ENCODE data around the gene CDK11A. TPM values are rescaled to one million over a fixed set of nuclear protein-coding genes. Genes with fewer than 3 reads are reported as not detected.

Gene CDK11A
- total RNA-seq, 4 donors from 2014 or later, result 25.0 to 77.7 (median 39.0) TPM

DNA sequence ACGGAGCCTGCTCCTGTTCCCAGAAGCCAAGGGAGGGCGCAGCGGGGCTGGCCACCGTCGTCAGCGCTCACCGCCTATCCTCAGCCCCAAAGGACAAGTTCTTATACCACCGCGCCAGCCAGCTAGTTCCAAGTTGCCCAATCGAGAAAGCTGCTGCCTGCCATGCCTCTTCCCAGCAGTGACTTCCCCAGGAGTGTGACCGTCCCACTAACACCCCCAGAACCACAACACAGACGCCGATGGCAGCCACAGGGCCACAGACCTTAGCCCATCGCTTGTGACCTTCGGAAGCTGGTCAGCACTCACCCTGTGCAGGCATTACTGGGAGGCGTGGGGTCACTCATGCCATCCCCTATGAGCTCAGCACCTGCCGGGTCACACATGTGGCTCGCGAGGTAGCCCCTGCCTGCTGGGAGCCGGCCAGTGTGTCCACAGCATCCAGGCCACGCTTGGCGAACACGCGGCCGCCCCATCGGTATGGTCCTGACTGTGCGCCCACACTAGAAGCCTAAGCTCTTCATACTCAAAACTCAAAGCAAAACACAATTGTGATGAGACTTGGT lies 34.0 kb upstream of the CDK11A start:
- ATAC-seq (ENCODE audit: low FRiP score), result peak; percentile 24
- TF ChIP-seq, protein P1, sequence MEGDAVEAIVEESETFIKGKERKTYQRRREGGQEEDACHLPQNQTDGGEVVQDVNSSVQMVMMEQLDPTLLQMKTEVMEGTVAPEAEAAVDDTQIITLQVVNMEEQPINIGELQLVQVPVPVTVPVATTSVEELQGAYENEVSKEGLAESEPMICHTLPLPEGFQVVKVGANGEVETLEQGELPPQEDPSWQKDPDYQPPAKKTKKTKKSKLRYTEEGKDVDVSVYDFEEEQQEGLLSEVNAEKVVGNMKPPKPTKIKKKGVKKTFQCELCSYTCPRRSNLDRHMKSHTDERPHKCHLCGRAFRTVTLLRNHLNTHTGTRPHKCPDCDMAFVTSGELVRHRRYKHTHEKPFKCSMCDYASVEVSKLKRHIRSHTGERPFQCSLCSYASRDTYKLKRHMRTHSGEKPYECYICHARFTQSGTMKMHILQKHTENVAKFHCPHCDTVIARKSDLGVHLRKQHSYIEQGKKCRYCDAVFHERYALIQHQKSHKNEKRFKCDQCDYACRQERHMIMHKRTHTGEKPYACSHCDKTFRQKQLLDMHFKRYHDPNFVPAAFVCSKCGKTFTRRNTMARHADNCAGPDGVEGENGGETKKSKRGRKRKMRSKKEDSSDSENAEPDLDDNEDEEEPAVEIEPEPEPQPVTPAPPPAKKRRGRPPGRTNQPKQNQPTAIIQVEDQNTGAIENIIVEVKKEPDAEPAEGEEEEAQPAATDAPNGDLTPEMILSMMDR (IDR thresholded peaks at IDR 0.05), result no peak
- DNase-seq (ENCODE audit: low spot score), result no peak

DNA sequence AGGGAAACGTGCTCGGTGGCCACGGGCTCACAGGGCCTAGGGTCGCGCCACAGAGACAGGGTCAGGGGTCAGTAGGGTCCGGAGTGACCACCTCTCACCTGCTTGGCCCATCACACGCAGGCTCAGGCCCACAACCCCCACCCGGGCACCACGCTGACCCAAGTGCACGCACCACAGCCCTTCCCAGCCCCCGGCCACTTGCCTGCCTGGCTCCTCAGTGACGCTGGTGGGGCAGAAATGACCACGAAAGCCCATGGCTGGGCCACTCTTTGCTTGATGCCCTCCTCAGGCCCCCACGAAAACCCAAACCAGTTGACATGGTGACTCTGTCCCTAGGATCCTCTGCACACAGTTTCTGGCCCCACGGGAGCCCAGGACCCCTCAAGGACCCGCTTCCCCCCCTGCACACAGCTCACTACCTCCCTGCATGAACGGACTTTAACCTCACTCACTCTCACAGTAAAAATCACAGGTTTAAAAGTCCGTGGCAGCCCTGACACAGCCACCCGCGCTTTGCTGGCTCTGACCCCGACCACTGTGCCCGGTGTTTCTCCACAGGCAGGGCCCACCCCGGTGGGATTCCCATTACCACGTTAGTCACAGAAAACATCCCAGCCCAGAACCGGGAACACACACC lies 33.4 kb upstream of the CDK11A start:
- TF ChIP-seq, protein P1 (IDR thresholded peaks at IDR 0.05), result no peak
- DNase-seq (ENCODE audit: low spot score) (no peak), ATAC-seq (ENCODE audit: low FRiP score) (no peak)

DNA sequence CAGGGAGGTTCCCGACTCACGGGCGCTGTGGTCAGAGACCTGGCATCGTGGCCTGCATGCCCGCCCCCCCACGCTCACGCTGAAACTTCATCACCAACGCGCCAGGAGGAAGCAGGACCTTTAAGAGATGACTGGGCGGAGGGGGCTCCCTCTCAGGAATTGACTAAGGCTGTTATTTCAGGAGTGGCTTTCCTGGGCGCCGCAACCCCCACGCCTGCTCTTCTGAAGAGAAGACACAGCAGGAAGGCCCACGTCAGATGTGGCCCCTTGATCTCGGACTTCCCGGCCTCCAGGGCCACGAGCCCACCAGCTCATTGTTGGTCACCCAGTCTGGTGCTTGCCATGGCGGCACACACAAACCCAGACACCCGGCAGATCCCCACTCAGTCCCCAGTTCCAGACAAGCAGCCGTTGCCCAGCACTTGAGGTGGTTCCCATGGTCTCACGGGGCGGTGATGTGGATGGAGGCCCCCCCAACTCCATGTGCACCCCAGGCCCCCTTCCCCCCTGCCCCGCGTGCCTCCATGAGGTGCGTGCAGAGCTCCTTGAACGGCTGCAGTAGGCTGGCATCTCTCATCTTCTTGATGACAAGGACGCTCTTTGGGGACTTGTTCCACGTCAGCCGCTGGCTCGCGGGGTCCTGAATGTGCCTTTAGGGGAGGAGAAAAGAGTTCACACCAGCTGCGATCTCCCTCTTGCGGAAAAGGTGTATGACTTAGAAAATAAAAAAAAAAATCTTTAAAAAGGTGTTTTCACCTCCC lies 32.7 kb upstream of the CDK11A start:
- ATAC-seq (ENCODE audit: low FRiP score) (no peak), DNase-seq (ENCODE audit: low spot score) (no peak)
- TF ChIP-seq, protein P1 (IDR thresholded peaks at IDR 0.05), result no peak

DNA sequence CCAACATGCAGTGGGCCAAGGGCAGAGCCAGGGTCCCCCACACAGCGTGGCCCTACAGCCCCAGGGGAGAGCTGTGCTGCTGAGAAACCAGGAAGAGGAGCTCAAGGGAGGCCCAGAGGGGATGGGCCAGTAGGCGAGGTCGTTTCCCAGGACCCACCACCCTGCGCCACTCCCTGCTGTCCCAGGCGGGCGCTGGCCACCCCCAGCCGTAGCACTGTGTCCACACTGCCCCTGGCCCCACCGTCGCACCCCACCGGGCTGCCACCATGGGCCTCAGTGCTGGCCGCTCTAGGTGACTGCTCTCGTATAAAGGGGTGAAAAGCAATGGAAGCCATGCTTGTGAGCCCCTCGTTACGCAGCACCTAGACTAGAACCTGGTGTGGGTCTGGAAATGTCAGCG lies 31.7 kb upstream of the CDK11A start:
- ATAC-seq (ENCODE audit: low FRiP score) (no peak), DNase-seq (ENCODE audit: low spot score) (no peak)
- TF ChIP-seq, protein P1 (IDR thresholded peaks at IDR 0.05), result no peak

DNA sequence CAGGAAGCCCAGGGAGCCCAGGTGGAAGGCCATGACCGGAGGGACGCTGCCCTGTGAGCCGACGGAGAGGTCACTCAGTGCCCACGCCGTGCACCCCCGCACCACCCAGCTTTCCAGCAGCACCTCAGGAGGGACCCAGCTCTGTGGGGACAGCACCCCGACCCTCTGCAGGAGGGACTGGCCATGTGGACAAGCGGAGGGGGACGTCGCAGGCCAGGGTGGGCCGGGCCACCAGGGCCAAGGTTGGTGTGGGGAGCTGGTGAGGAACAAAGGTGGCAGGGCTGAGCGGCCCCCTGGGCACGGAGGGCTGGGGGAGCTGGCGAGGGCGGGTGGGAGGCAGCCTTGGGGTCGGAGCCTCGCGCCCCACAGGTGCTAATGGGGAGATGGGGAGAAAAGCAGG lies 31.3 kb upstream of the CDK11A start:
- no peak for ATAC-seq (ENCODE audit: low FRiP score)
- DNase-seq (ENCODE audit: low spot score), result no peak
- TF ChIP-seq, protein P1 (IDR thresholded peaks at IDR 0.05), result no peak

DNA sequence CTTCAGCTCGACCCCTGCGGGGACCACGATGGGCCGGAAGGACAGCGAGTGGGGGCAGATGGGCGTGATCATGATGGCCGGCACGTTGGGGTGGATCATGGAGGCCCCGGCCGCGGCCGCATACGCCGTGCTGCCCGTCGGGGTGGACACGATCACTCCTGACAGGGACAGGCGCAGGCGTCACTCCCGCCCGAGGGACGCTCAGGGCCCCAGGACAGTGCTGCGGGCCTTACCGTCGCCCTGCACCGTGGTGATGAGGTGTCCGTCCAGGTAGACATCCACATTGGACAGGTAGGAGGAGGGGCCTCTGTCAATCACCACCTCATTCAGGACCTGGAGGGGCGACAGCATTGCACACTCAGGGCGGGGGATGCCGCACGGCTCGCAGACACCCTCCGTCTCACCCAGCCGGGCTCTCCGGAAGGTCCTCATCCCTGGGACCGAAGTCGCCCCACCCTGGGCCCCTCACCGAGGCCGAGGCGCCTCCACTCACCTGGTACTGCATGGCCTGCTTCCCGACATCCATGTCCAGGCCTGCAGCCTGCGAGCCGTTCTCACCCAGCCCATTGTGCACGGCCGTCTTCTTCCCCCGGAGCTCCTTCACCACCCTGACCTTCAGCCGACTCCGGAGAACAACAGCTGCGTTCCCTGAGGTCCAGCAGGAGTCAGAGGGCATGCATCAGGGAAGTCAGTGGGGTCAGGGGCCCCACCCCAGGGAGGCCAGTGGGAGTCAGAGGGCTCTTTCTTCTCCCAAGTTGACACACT lies 30.1 kb upstream of the CDK11A start:
- ATAC-seq (ENCODE audit: low FRiP score) (no peak), DNase-seq (ENCODE audit: low spot score) (no peak)
- TF ChIP-seq, protein P1 (IDR thresholded peaks at IDR 0.05), result no peak

All from omental fat pad (tissue), 4 donors.